GM18505 (cell line): ENCODE data around the gene ADAMTS8.
A peak's percentile ranks its signal among the peaks of the same experiment; 100 is the strongest.
"Not testable (repeated sequence)": the region's sequence is repeated elsewhere in the genome, so short reads cannot be mapped to it uniquely, and the experiment has no call there.

ENCODE experiments used
- ATAC-seq: cut with Tn5 transposase; IDR thresholded peaks from one replicate; pipeline ENCODE4 v1.9.1; 2021; ENCODE audit not compliant: unreplicated experiment
- POLR2A ChIP-seq: IDR thresholded peaks from 4 replicates; pipeline ENCODE4 v1.6.1; 2011; ENCODE audit warnings: borderline replicate concordance; ENCODE audit not compliant: insufficient read depth, insufficient read length; ENCODE audit errors: extremely low read depth

ADAMTS8 gene

GRCh38 chr11:130439160-130439519 is 10.7 kb upstream of the ADAMTS8 start:
- no peak for ATAC-seq
- TF ChIP-seq POLR2A: no peak

GRCh38 chr11:130438401-130439159 is 10.2 kb upstream of the ADAMTS8 start:
- ATAC-seq: not testable (repeated sequence)

DNA sequence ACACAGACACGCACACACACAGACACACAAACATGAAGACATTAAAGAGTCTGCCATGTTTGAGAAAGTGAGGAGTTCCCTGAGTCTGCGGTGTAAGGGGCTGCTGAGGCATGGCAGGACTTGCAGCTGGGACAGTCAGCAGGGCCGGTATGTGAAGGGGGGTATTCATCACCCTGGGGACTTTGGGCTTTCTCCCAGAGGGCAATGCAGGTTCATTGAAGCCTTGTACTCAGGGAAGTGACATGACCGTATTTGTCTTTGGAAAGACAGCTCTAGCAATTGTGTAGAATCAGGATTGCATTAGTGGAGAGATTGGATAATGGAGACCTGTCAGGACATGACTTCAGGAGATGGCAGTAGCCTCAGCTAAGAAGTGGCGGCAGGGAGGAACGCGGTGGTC is 9.4 kb upstream of the ADAMTS8 start:
- TF ChIP-seq POLR2A: no peak
- ATAC-seq: no peak

GRCh38 chr11:130436171-130436570 is 7.8 kb upstream of the ADAMTS8 start:
- no peak for ATAC-seq
- TF ChIP-seq POLR2A: no peak

GRCh38 chr11:130435671-130436070 is 7.3 kb upstream of the ADAMTS8 start:
- ATAC-seq: no peak
- no peak for TF ChIP-seq POLR2A

GRCh38 chr11:130434521-130435223 is 6.3 kb upstream of the ADAMTS8 start:
- peak; percentile 88 for ATAC-seq
- TF ChIP-seq POLR2A: no peak

- TF ChIP-seq POLR2A: no peak
- no peak for ATAC-seq
These were observed 4.9 kb upstream of the ADAMTS8 start for GRCh38 chr11:130433357-130433756.

- no peak for TF ChIP-seq POLR2A
- ATAC-seq: no peak
These were observed 3.4 kb upstream of the ADAMTS8 start for GRCh38 chr11:130431801-130432200.

DNA sequence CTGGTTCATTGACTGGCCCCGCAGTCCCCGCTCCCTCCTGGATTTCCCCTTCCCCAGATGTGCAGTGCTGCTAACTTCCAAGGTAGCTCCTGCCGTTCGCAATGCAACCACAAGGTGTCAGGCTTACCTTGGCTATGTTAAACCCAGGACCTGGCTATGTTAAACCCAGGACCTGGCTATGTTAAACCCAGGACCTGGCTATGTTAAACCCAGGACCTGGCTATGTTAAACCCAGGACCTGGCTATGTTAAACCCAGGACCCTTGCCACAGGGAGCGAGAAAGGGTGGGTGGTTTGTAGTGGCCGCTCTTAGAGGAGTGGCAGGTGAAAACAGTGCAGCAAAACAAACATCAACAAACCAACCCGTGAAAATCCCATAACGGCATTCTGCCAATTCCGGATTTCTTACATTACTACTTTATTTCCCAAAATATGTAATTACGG is 2.9 kb upstream of the ADAMTS8 start:
- no peak for ATAC-seq
- no peak for TF ChIP-seq POLR2A

GRCh38 chr11:130429983-130430382 is 1.6 kb upstream of the ADAMTS8 start:
- ATAC-seq: no peak
- no peak for TF ChIP-seq POLR2A

DNA sequence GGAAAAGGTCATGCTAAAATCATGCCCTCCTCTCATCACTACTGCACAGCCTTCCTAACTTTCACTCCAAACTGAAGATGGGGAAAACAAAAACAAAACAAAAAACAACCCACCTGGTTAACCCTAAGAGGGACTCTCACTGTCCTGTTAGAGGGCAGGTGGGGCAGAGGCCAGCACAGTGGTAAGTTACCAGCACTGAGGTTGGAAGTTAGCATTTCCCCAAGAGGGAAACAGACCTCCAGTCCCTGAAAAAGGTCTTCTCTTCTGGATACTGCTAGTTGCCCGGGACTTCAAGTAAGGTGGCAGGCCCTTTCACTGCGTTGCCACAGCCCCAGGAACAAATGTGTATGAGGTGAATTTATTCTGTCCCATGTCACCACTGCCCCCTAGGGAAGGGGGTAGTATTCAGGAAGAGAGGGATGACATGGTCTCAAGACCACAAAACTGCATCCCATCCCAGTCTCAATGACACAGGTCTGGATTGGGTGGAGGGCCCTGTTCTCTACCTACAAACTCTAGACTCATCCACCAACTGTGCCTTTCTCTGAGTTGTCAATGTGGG is 792 bp upstream of the ADAMTS8 start:
- no peak for TF ChIP-seq POLR2A
- no peak for ATAC-seq

DNA sequence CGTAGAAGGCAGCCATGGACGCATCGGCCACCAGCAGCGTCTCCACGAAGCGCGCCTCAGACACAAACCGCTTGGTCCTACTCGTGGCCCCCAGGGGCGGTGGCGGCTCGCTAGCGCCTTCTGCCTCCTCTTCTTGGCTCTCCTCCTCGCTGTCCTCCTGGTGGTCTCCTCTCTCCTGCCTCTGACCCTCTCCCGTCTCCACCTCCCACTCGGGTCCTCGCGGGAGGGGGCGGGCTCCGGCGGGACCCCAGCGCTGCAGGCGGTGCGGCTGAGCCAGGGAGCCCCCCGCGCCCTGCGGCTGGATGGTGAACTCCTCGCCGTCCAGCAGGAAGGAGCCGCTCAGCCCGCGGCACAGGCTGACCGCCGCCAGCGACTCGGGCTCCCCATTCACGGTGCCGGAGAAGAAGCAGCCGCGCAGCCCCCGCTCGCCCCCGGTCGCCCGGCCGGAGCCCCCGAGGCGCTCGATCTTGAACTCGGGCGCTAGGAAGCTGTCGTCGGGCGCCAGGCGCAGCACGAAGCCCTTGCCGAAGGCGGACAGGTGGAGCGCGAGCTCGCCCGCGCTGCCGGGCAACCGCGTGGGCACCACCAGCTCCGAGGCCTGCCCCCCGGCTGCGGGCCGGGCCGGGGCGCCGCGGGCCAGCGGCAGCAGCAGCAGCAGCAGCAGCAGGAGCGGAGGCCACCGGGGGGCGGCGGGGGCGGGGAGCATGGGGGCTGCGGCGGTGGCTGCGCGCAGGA is 661 bp downstream of the ADAMTS8 start:
- ATAC-seq: no peak
- no peak for TF ChIP-seq POLR2A

DNA sequence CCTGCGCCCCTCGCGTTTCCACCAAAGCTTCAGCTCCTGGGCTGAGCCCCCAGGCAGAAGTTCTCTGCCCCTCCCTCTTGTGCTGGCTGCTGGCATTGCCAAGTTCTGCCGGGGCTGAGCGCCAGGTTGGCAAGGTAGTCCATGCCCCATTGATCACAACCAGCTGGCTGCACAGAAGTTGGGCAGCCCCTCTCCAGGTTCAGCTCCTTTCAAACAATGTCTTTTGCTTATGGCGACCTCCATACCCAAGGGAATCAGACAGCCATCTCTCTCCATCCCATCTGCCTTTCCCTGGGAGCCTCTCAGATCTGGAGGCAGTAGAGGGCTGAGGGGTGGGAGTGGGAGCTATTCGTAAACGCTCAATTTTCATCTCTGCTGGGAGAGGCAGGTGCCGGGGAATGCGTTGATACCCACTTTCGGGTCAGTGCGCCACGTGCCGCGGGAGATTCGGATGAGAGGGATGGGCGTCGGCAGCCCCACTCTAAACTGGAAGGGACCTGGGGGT is 1.5 kb downstream of the ADAMTS8 start:
- ATAC-seq: no peak
- no peak for TF ChIP-seq POLR2A
